MG63 (cell line): ENCODE measurements around the gene ZNF316. TPM values are rescaled to one million over a fixed set of nuclear protein-coding genes. Genes with fewer than 3 reads are reported as not detected.

Experiments used
- DNase-seq: peaks from one replicate; pipeline ENCODE4 v3.0.0-alpha.2; 2020
- H3K27me3 ChIP-seq: fragments of 250-450 bp; sonication (Bioruptor Pico); 2 replicates; pipeline ENCODE4 v1.5.1; 2020; ENCODE audit warnings: mild to moderate bottlenecking, moderate library complexity
- H3K36me3 ChIP-seq: fragments of 250-450 bp; sonication (Bioruptor Pico); 2 replicates; pipeline ENCODE4 v1.5.1; 2020; ENCODE audit warnings: mild to moderate bottlenecking, moderate library complexity
- H3K4me3 ChIP-seq: fragments of 250-450 bp; sonication (Bioruptor Pico); 2 replicates; pipeline ENCODE4 v1.5.1; 2020; ENCODE audit warnings: mild to moderate bottlenecking, moderate library complexity
- H3K9me3 ChIP-seq: fragments of 250-450 bp; sonication (Bioruptor Pico); 2 replicates; pipeline ENCODE4 v1.5.1; 2020; ENCODE audit warnings: mild to moderate bottlenecking, moderate library complexity
- total RNA-seq: library from RNA; depleted of rRNA; stranded (reverse); fragments of >200 nt; shearing (Covaris generic); gene quantifications from 2 replicates; pipeline ENCODE4 v1.2.3, GENCODE V29; 2014; ENCODE audit warnings: low replicate concordance; rRNA removed

The ZNF316 gene
- total RNA-seq = 7.6 and 17.1 TPM in 2 replicates

DNA sequence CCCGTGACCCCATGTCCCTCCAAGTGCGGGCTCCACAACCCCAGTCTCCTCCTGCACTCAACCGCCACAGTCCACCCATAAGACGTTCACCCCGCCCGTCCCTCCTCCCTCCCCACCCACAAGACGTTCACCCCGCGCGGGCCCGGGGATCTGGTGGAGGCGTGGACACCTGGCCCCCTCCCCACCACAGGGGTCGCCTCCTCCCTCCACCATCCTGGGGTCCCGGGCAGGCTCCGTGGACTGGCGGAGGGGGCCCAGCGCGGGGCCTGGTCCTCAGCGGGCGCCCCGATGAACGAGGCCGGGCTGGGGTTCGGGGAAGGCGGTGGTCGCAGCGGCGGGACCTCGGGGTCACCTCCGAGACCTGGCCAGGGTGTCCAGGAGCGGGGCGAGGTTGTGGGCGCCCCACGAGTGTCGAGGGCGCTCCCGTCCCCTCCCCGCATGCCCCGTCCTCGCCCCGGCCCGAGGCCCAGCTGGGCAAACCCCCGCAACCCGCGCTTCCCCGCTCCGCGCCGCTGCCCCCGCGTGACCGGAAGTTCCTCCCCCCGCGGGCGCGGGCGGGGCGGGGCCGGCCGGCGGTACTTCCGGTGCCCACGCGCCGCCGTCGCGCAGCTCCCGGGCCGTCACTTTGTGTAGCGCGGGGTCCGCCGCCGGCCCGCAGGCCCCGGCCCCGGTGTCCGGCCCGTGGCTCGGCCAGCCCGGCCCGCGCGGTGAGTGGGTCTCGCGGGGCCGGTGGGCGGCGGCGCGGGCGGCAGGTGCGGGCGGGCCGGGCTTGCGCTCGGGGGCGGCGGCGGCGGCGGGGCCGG is at the start of gene ZNF316:
ZNF316 (plus strand) TSS at position 578 of the 803 bp plus-strand sequence. CDS start 5,092 bp downstream, outside the sequence.
- H3K36me3 ChIP-seq = peaks cover 31% of the 10 kb centered on the region
- H3K4me3 ChIP-seq = peak within 1 kb of the TSS; percentile 86
- peak; percentile 54 for DNase-seq
- no peaks in the 10 kb centered on the region for H3K27me3 ChIP-seq
- no peaks in the 10 kb centered on the region for H3K9me3 ChIP-seq

GRCh38 chr7:6588566-6588965 is 48.6 kb upstream of the ZNF316 start:
- Histone ChIP-seq H3K9me3 (no peaks in the 10 kb centered on the region), H3K27me3 (no peaks in the 10 kb centered on the region), H3K4me3 (no peak overlapping the region), H3K36me3 (peaks cover 36% of the 10 kb centered on the region)
- DNase-seq = no peak

GRCh38 chr7:6589151-6589828 is 47.8 kb upstream of the ZNF316 start:
- no peaks in the 10 kb centered on the region for H3K27me3 ChIP-seq
- peaks cover 33% of the 10 kb centered on the region for H3K36me3 ChIP-seq
- H3K9me3 ChIP-seq = no peaks in the 10 kb centered on the region
- no peak overlapping the region for H3K4me3 ChIP-seq
- no peak for DNase-seq

DNA sequence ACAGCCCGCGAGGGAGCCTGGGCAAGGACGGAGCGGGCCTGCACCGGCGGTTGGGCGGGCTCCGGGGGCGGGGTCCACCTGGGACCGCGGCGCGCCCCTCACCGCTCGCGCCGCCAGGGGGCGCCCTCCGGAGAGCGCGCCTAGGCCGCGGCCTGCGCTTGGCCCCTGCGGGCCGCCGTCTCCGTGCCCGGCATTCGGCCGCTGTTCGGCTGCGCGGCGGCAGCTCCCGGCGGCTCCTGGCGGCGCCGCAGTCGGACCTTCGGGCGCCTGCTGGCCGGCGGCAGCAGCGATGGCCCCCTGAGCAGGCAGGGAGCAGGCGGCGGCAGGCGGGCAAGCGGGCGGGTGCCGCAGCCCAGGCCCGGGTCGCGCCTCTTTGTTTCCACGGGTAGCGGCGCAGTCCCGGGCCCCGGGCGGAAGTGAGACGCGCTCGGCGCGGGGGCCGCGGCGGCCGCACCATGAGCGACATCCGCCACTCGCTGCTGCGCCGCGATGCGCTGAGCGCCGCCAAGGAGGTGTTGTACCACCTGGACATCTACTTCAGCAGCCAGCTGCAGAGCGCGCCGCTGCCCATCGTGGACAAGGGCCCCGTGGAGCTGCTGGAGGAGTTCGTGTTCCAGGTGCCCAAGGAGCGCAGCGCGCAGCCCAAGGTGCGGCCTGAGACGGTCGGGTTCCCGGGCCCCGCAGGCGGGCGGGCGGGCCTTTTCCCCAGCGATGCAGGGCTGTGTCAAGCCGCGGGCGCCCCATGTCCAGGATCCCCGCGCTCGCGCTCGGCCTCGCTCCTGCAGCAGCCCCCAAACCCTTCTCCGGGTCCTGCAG is 47.1 kb upstream of the ZNF316 start, which contains the start of gene INTS15:
INTS15 (plus strand) TSS at position 193 of the 816 bp plus-strand sequence; CDS start at position 456, 263 bp downstream.
- Histone ChIP-seq H3K36me3 (peaks cover 29% of the 10 kb centered on the region), H3K9me3 (no peaks in the 10 kb centered on the region), H3K27me3 (no peaks in the 10 kb centered on the region), H3K4me3 (peak within 1 kb of the TSS; percentile 95)
- DNase-seq = peak; percentile 74

DNA sequence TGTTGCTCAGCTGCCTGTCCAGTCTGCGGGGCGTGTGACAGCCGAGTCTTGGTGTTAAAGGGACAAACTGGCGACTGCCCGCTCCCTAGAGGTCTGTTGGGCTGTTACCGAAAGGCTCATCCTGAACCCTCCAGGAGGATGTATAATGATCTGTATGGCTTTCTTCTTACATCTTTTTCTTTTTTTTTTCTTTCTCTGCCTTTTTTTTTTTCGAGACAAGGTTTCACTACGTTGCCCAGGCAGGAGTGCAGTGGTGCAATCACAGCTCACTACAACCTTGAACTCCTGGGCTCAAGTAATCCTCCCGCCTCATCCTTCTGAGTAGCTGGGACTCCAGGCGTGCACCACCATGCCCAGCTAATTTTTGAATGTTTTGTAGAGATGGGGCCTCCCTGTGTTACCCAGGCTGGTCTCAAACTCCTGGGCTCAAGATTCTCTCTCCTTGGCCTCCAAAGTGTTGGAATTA is 46.4 kb upstream of the ZNF316 start:
- Histone ChIP-seq H3K27me3 (no peaks in the 10 kb centered on the region), H3K36me3 (peaks cover 34% of the 10 kb centered on the region), H3K9me3 (no peaks in the 10 kb centered on the region), H3K4me3 (peak overlapping the region; percentile 95)
- no peak for DNase-seq

DNA sequence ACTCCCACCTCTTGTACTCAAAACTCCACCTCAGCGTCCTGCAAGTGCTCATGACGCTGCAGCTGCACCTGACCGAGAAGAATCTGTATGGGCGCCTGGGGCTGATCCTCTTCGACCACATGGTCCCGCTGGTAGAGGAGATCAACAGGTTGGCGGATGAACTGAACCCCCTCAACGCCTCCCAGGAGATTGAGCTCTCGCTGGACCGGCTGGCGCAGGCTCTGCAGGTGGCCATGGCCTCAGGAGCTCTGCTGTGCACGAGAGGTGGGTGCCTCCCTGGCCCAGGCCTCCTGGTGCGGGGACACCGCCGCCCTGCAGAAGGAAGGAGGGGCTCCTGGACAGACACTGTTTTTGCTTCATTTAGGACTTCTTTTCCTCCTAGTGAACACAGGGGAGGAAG is 37.0 kb upstream of the ZNF316 start:
- DNase-seq = no peak
- Histone ChIP-seq H3K4me3 (no peak overlapping the region), H3K36me3 (peaks cover 25% of the 10 kb centered on the region), H3K9me3 (no peaks in the 10 kb centered on the region), H3K27me3 (no peaks in the 10 kb centered on the region)

DNA sequence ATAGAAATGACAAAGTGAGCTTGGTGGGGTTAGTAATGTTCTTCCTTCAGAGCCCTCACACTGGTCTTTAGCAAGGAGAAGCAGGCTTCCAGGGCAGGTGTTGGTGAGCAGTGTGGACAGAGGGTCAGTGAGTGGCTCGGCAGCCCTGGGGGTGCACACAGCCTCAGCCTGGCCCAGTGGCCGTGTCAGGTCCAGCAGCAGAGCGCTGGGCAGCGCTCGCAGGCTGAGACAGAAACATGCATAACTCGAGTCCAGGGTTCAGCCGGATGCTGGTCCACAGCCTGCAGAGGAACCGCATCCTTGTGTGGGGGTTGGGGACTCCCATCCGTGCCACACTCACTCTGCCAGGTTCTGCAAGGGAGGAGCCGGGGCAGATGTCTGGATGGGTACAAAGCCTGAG is 32.7 kb upstream of the ZNF316 start:
- H3K9me3 ChIP-seq = no peaks in the 10 kb centered on the region
- peaks cover 20% of the 10 kb centered on the region for H3K36me3 ChIP-seq
- H3K4me3 ChIP-seq = no peak overlapping the region
- no peak for DNase-seq
- H3K27me3 ChIP-seq = no peaks in the 10 kb centered on the region

DNA sequence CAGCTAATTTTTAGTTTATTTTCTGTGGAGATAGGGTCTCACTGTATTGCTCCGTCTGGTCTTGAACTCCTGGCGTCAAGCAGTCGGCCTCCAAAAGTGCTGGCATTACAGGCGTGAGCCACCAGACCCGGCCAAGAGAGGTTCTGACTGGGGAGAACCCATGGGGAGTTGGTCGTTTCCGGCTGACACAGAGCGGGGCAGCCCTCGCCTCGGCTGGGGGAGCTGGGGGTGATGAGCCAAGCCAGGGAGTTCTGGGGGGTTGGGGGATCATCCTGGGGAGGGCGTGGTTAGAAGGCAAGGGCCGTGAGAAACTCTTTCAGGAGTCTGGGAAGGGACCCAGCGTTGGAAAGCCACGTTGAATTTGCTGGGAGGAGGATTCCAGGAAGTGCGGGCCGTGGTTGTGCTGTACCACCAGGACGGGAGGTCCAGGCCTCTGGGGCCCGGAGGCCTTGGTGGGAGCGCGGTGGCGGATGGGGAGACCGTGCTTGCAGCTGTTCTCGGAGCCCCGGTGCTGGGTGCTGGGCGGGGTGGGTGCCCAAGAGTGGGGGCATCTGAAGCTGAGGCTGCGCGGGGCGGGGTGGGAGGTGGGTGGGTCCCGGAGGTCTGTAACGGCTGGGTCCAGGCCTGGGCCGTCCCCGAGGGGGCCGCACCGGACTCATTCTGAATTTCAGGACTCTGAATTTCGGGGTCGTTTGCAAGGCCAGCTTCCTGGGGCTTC is 30.1 kb upstream of the ZNF316 start:
- no peak for DNase-seq
- H3K9me3 ChIP-seq = no peaks in the 10 kb centered on the region
- H3K36me3 ChIP-seq = peaks cover 16% of the 10 kb centered on the region
- H3K4me3 ChIP-seq = no peak overlapping the region
- no peaks in the 10 kb centered on the region for H3K27me3 ChIP-seq

DNA sequence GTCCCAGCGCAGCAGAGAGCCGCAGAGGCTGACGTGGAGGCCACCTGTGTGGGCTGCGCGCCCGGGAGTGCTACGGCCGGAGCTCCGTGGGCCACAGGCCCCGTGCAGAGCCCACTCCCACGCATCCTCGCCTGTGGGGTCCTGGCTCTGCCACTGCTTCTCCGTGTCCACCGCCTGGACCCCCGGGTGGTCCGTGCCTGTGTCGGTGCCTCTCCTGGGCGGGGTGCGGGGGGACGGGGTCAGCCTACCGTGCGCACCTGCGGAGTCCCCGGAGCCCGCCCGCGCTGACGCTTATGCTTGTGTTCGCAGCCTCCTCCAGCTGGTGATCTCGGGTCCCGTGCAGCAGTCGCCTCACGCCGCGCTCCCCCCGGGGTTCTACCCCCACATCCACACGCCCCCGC is 29.5 kb upstream of the ZNF316 start:
- Histone ChIP-seq H3K9me3 (no peaks in the 10 kb centered on the region), H3K4me3 (no peak overlapping the region), H3K36me3 (peaks cover 10% of the 10 kb centered on the region), H3K27me3 (no peaks in the 10 kb centered on the region)
- no peak for DNase-seq

GRCh38 chr7:6608081-6608480 is 29.0 kb upstream of the ZNF316 start:
- Histone ChIP-seq H3K27me3 (no peaks in the 10 kb centered on the region), H3K9me3 (no peaks in the 10 kb centered on the region), H3K4me3 (no peak overlapping the region), H3K36me3 (peaks cover 6% of the 10 kb centered on the region)
- no peak for DNase-seq

- no peaks in the 10 kb centered on the region for H3K9me3 ChIP-seq
- no peaks in the 10 kb centered on the region for H3K27me3 ChIP-seq
- no peak for DNase-seq
- H3K36me3 ChIP-seq = 0 out of 2 replicates have a peak, but pooled peaks cover 2% of the 10 kb centered on the region
- no peak overlapping the region for H3K4me3 ChIP-seq
These were observed 28.3 kb upstream of the ZNF316 start for GRCh38 chr7:6608794-6609193.

DNA sequence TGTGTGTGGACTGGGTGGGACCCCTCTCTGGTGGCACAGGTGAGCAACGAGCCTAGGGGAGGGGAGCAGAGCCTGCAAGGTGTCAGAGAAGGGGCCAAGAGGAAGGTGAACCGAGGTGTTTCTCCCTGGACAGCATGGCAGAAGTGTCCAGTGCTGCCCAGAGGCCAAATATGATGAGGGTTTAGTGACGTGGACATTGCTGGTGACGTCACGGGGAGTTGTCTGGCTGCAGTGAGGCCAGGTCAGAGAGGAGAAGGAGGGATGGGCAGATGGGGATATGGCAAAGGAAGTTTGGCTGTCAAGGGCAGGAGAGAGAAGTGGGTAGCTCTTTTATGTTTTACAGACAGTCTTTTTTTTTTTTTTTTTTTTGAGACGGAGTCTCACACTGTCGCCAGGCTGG is 24.3 kb upstream of the ZNF316 start:
- Histone ChIP-seq H3K27me3 (no peaks in the 10 kb centered on the region), H3K36me3 (no peaks in the 10 kb centered on the region), H3K4me3 (no peak overlapping the region), H3K9me3 (no peaks in the 10 kb centered on the region)
- no peak for DNase-seq

GRCh38 chr7:6613706-6614105 is 23.4 kb upstream of the ZNF316 start:
- Histone ChIP-seq H3K27me3 (no peaks in the 10 kb centered on the region), H3K4me3 (no peak overlapping the region), H3K36me3 (peaks cover 5% of the 10 kb centered on the region; the same call in 1 of the 2 replicates), H3K9me3 (no peaks in the 10 kb centered on the region)
- DNase-seq = no peak

- H3K9me3 ChIP-seq = no peaks in the 10 kb centered on the region
- H3K4me3 ChIP-seq = peak within 1 kb of the TSS; percentile 65
- DNase-seq = peak; percentile 43
- no peaks in the 10 kb centered on the region for H3K27me3 ChIP-seq
- peaks cover 5% of the 10 kb centered on the region; the same call in 1 of the 2 replicates for H3K36me3 ChIP-seq
These were observed 22.0 kb upstream of the ZNF316 start, which contains the start of gene ZNF853 for GRCh38 chr7:6614953-6615722. Gene ZNF853 (plus strand): TSS chr7:6615610. CDS start chr7:6616175, 565 bp downstream.
